ENCODE data around the gene EIF5. TPM values are rescaled to one million over a fixed set of nuclear protein-coding genes. Genes with fewer than 3 reads are reported as not detected.

Gene EIF5
- total and polyA plus RNA-seq, 4 donors = 121 to 435 (median 192) TPM

DNA sequence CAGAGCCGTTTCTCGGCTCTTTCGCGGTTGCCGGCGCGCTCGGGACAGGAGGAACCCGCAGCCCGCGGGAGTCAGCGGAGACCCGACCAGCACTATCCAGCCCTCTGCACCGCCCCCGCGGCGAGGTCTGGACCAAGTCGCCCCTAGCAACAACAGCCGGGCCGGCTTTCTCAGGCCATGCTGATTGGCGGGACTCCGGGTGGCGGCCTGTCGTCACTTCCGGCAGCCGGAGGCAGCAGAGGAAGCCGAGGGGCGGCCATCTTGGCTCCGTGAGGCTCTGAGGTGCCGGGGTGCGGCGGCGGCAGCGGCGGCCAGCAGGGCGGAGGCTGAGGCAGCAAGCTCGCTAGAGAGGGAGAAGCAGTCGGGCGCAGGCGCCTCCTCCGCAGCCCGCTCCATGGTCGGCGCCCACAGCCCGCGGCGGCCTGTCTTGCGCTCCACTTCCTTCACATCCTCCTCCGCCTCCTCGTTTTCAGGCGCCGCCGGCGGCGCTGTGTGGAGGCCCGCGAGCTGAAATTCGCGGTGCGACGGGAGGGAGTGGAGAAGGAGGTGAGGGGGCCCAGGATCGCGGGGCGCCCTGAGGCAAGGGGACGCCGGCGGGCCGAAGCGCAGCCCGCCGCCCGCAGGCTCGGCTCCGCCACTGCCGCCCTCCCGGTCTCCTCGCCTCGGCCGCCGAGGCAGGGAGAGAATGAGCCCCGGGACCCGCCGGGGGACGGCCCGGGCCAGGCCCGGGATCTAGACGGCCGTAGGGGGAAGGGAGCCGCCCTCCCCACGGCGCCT, 51.3 kb downstream of the EIF5 start, which contains the start of gene MARK3:
MARK3 (plus strand) TSS at position 264 of the 777 bp plus-strand sequence. CDS start 615 bp downstream, outside the sequence.
- H3K36me3 ChIP-seq (ENCODE audit: control insufficient read depth in 4 of 4, insufficient read depth in 3 of 4, low read depth in 1 of 4, low read length in 3 of 4) = no peaks in the 10 kb centered on the region
- DNase-seq (ENCODE audit: low spot score) = peak; percentile 96
- H3K27ac ChIP-seq (ENCODE audit: low read depth in 1 of 2, low read length in 2 of 2) = peak within 1 kb of the TSS; percentile 98 to 99
- peak within 1 kb of the TSS; percentile 68 to 91 for H3K9ac ChIP-seq (ENCODE audit: low read depth in 1 of 2, low read length in 2 of 2)
- under 1% methylated on average over 91 of the region's 91 CpGs for WGBS
- TF ChIP-seq NR2F2 (IDR thresholded peaks at IDR 0.05) (no peak), YY1 (IDR thresholded peaks at IDR 0.05) (peak; percentile 99), FOXA2 (IDR thresholded peaks at IDR 0.05) (no peak), GABPA (IDR thresholded peaks at IDR 0.05 in 1 of 2, conservative IDR thresholded peaks at IDR 0.05 in 1 of 2) (peak; percentile 83 to 94), EGR1 (IDR thresholded peaks at IDR 0.05; ENCODE audit: low read depth in 2 of 2) (peak; percentile 97 to 99), SP1 (IDR thresholded peaks at IDR 0.05) (peak; percentile 57), RAD21 (IDR thresholded peaks at IDR 0.05) (peak in 1 of 2 donors; percentile 10), HNF4A (conservative IDR thresholded peaks at IDR 0.05) (no peak)
- TF ChIP-seq, protein P1, sequence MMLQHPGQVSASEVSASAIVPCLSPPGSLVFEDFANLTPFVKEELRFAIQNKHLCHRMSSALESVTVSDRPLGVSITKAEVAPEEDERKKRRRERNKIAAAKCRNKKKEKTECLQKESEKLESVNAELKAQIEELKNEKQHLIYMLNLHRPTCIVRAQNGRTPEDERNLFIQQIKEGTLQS (IDR thresholded peaks at IDR 0.05) = no peak
- TF ChIP-seq, protein P2, sequence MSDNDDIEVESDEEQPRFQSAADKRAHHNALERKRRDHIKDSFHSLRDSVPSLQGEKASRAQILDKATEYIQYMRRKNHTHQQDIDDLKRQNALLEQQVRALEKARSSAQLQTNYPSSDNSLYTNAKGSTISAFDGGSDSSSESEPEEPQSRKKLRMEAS (IDR thresholded peaks at IDR 0.05) = no peak
- TF ChIP-seq, protein P3, sequence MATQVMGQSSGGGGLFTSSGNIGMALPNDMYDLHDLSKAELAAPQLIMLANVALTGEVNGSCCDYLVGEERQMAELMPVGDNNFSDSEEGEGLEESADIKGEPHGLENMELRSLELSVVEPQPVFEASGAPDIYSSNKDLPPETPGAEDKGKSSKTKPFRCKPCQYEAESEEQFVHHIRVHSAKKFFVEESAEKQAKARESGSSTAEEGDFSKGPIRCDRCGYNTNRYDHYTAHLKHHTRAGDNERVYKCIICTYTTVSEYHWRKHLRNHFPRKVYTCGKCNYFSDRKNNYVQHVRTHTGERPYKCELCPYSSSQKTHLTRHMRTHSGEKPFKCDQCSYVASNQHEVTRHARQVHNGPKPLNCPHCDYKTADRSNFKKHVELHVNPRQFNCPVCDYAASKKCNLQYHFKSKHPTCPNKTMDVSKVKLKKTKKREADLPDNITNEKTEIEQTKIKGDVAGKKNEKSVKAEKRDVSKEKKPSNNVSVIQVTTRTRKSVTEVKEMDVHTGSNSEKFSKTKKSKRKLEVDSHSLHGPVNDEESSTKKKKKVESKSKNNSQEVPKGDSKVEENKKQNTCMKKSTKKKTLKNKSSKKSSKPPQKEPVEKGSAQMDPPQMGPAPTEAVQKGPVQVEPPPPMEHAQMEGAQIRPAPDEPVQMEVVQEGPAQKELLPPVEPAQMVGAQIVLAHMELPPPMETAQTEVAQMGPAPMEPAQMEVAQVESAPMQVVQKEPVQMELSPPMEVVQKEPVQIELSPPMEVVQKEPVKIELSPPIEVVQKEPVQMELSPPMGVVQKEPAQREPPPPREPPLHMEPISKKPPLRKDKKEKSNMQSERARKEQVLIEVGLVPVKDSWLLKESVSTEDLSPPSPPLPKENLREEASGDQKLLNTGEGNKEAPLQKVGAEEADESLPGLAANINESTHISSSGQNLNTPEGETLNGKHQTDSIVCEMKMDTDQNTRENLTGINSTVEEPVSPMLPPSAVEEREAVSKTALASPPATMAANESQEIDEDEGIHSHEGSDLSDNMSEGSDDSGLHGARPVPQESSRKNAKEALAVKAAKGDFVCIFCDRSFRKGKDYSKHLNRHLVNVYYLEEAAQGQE (IDR thresholded peaks at IDR 0.05) = peak; percentile 34
- peaks cover 8 to 27% (median 16%) of the 10 kb centered on the region in 4 donors for H3K4me1 ChIP-seq (ENCODE audit: control insufficient read depth in 4 of 4, insufficient read depth in 4 of 4, low read length in 3 of 4)
- H3K27me3 ChIP-seq (ENCODE audit: control insufficient read depth in 4 of 4, insufficient read depth in 4 of 4, low read length in 3 of 4) = no peaks in the 10 kb centered on the region
- peak within 1 kb of the TSS; percentile 65 to 95 (median 82) for H3K4me3 ChIP-seq (ENCODE audit: low read depth in 1 of 3, low read length in 3 of 3)
- no peaks in the 10 kb centered on the region for H3K9me3 ChIP-seq (ENCODE audit: control insufficient read depth in 4 of 4, low read length in 3 of 4)

DNA sequence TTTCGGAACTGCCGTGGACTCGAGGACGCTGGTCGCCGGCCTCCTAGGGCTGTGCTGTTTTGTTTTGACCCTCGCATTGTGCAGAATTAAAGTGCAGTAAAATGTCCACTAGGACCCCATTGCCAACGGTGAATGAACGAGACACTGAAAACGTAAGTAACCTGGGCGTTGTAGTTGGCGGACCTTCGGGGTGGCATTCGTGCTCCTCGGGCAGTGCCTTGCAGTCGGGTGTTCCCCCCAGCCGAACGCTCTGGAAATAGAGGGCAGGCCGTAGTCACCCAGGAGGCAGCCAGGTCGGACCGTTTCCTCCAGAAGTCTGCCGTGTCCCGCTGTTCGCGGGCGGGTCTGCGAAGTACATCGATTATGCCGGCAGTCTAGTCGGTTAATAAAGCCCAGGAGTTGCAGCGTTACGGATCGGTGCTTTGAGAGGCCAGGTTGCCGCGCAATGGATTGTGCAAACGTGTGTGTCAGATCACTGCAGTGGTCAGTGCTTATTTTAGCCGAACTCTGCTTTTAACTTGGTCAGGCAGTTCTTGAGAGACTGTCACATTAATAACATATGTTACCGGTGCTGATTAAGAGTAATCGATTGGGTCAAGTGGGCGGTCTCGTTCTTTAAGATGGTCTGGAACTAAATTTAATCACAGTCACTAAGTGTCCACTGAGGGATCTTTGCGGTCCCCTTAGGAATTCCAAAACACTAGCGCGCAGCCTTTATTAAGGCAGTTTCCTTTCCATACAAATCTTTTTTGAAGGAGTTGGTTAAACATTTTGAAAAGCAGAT, 52.1 kb downstream of the EIF5 start:
- Histone ChIP-seq H3K9me3 (ENCODE audit: control insufficient read depth in 4 of 4, low read length in 3 of 4) (no peaks in the 10 kb centered on the region), H3K4me1 (ENCODE audit: control insufficient read depth in 4 of 4, insufficient read depth in 4 of 4, low read length in 3 of 4) (peaks cover 8 to 27% (median 16%) of the 10 kb centered on the region in 4 donors), H3K27ac (ENCODE audit: low read depth in 1 of 2, low read length in 2 of 2) (peak overlapping the region; percentile 98 to 99), H3K9ac (ENCODE audit: low read depth in 1 of 2, low read length in 2 of 2) (peak overlapping the region; percentile 68 to 91), H3K4me3 (ENCODE audit: low read depth in 1 of 3, low read length in 3 of 3) (peak overlapping the region; percentile 65 to 95 (median 82)), H3K36me3 (ENCODE audit: control insufficient read depth in 4 of 4, insufficient read depth in 3 of 4, low read depth in 1 of 4, low read length in 3 of 4) (no peaks in the 10 kb centered on the region), H3K27me3 (ENCODE audit: control insufficient read depth in 4 of 4, insufficient read depth in 4 of 4, low read length in 3 of 4) (no peaks in the 10 kb centered on the region)
- peak; percentile 68 for DNase-seq (ENCODE audit: low spot score)
- WGBS = under 1% methylated on average over 44 of the region's 44 CpGs
- TF ChIP-seq, protein P3 (IDR thresholded peaks at IDR 0.05) = no peak
- TF ChIP-seq, protein P4, sequence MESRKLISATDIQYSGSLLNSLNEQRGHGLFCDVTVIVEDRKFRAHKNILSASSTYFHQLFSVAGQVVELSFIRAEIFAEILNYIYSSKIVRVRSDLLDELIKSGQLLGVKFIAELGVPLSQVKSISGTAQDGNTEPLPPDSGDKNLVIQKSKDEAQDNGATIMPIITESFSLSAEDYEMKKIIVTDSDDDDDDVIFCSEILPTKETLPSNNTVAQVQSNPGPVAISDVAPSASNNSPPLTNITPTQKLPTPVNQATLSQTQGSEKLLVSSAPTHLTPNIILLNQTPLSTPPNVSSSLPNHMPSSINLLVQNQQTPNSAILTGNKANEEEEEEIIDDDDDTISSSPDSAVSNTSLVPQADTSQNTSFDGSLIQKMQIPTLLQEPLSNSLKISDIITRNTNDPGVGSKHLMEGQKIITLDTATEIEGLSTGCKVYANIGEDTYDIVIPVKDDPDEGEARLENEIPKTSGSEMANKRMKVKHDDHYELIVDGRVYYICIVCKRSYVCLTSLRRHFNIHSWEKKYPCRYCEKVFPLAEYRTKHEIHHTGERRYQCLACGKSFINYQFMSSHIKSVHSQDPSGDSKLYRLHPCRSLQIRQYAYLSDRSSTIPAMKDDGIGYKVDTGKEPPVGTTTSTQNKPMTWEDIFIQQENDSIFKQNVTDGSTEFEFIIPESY (IDR thresholded peaks at IDR 0.05) = no peak
- no peak for TF ChIP-seq FOXA2 (IDR thresholded peaks at IDR 0.05)
- TF ChIP-seq YY1 (IDR thresholded peaks at IDR 0.05) = no peak
- no peak for TF ChIP-seq GABPA (IDR thresholded peaks at IDR 0.05 in 1 of 2, conservative IDR thresholded peaks at IDR 0.05 in 1 of 2)
- TF ChIP-seq NR2F2 (IDR thresholded peaks at IDR 0.05) = no peak
- TF ChIP-seq RXRA (IDR thresholded peaks at IDR 0.05) = no peak
- TF ChIP-seq, protein P5, sequence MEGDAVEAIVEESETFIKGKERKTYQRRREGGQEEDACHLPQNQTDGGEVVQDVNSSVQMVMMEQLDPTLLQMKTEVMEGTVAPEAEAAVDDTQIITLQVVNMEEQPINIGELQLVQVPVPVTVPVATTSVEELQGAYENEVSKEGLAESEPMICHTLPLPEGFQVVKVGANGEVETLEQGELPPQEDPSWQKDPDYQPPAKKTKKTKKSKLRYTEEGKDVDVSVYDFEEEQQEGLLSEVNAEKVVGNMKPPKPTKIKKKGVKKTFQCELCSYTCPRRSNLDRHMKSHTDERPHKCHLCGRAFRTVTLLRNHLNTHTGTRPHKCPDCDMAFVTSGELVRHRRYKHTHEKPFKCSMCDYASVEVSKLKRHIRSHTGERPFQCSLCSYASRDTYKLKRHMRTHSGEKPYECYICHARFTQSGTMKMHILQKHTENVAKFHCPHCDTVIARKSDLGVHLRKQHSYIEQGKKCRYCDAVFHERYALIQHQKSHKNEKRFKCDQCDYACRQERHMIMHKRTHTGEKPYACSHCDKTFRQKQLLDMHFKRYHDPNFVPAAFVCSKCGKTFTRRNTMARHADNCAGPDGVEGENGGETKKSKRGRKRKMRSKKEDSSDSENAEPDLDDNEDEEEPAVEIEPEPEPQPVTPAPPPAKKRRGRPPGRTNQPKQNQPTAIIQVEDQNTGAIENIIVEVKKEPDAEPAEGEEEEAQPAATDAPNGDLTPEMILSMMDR (IDR thresholded peaks at IDR 0.05; ENCODE audit: low read depth, low read length, missing input control) = no peak
- no peak for TF ChIP-seq EGR1 (IDR thresholded peaks at IDR 0.05; ENCODE audit: low read depth in 2 of 2)
- no peak for TF ChIP-seq HNF4G (IDR thresholded peaks at IDR 0.05)
- TF ChIP-seq, protein P2 (IDR thresholded peaks at IDR 0.05) = no peak
- TF ChIP-seq FOXA1 (IDR thresholded peaks at IDR 0.05) = no peak
- TF ChIP-seq SP1 (IDR thresholded peaks at IDR 0.05) = no peak

Data from liver (tissue), 9 donors.